ENCODE data around the gene NAALADL2. TPM values are rescaled to one million over a fixed set of nuclear protein-coding genes. Genes with fewer than 3 reads are reported as not detected.

NAALADL2 gene
- polyA plus RNA-seq, 2 donors, result 0.26 to 0.54 TPM

- Histone ChIP-seq H3K4me3 (ENCODE audit: low read depth in 1 of 2, low read length in 2 of 2) (no peak overlapping the region), H3K36me3 (ENCODE audit: control insufficient read depth in 2 of 2, insufficient read depth in 2 of 2, low read length in 1 of 2) (no peaks in the 10 kb centered on the region), H3K27ac (ENCODE audit: low read depth in 2 of 2, low read length in 1 of 2) (no peak overlapping the region), H3K4me1 (ENCODE audit: control insufficient read depth in 2 of 2, insufficient read depth in 2 of 2, low read length in 1 of 2) (no peaks in the 10 kb centered on the region), H3K9me3 (ENCODE audit: control insufficient read depth in 2 of 2, insufficient read depth in 1 of 2, low read depth in 1 of 2, low read length in 1 of 2) (no peaks in the 10 kb centered on the region), H3K27me3 (ENCODE audit: control insufficient read depth in 1 of 2, insufficient read depth in 2 of 2, low read length in 2 of 2) (peaks cover 0 to 2% of the 10 kb centered on the region in 2 donors)
Observed at GRCh38 chr3:174957551-174958001, 98.4 kb downstream of the NAALADL2 start.

- Histone ChIP-seq H3K4me1 (ENCODE audit: control insufficient read depth in 2 of 2, insufficient read depth in 2 of 2, low read length in 1 of 2) (no peaks in the 10 kb centered on the region), H3K9me3 (ENCODE audit: control insufficient read depth in 2 of 2, insufficient read depth in 1 of 2, low read depth in 1 of 2, low read length in 1 of 2) (no peaks in the 10 kb centered on the region), H3K36me3 (ENCODE audit: control insufficient read depth in 2 of 2, insufficient read depth in 2 of 2, low read length in 1 of 2) (no peaks in the 10 kb centered on the region), H3K27me3 (ENCODE audit: control insufficient read depth in 1 of 2, insufficient read depth in 2 of 2, low read length in 2 of 2) (peaks cover 0 to 2% of the 10 kb centered on the region in 2 donors), H3K4me3 (ENCODE audit: low read depth in 1 of 2, low read length in 2 of 2) (no peak overlapping the region), H3K27ac (ENCODE audit: low read depth in 2 of 2, low read length in 1 of 2) (no peak overlapping the region)
- 68 to 70% methylated on average over 5 of the region's 5 CpGs for WGBS, 2 donors
Observed at GRCh38 chr3:174958671-174959328, 99.7 kb downstream of the NAALADL2 start.

GRCh38 chr3:174959556-174960065 is 100.5 kb downstream of the NAALADL2 start:
- Histone ChIP-seq H3K4me3 (ENCODE audit: low read depth in 1 of 2, low read length in 2 of 2) (no peak overlapping the region), H3K27ac (ENCODE audit: low read depth in 2 of 2, low read length in 1 of 2) (no peak overlapping the region), H3K27me3 (ENCODE audit: control insufficient read depth in 1 of 2, insufficient read depth in 2 of 2, low read length in 2 of 2) (peaks cover 0 to 2% of the 10 kb centered on the region in 2 donors), H3K9me3 (ENCODE audit: control insufficient read depth in 2 of 2, insufficient read depth in 1 of 2, low read depth in 1 of 2, low read length in 1 of 2) (no peaks in the 10 kb centered on the region), H3K4me1 (ENCODE audit: control insufficient read depth in 2 of 2, insufficient read depth in 2 of 2, low read length in 1 of 2) (no peaks in the 10 kb centered on the region), H3K36me3 (ENCODE audit: control insufficient read depth in 2 of 2, insufficient read depth in 2 of 2, low read length in 1 of 2) (no peaks in the 10 kb centered on the region)
- WGBS, 2 donors, result 77 to 82% methylated on average over 4 of the region's 4 CpGs

- H3K27ac ChIP-seq (ENCODE audit: low read depth in 2 of 2, low read length in 1 of 2), result no peak overlapping the region
- no peaks in the 10 kb centered on the region for H3K36me3 ChIP-seq (ENCODE audit: control insufficient read depth in 2 of 2, insufficient read depth in 2 of 2, low read length in 1 of 2)
- no peaks in the 10 kb centered on the region for H3K4me1 ChIP-seq (ENCODE audit: control insufficient read depth in 2 of 2, insufficient read depth in 2 of 2, low read length in 1 of 2)
- H3K27me3 ChIP-seq (ENCODE audit: control insufficient read depth in 1 of 2, insufficient read depth in 2 of 2, low read length in 2 of 2), result peaks cover 0 to 2% of the 10 kb centered on the region in 2 donors
- WGBS, 2 donors, result 93 to 96% methylated on average over 1 of the region's 1 CpG
- no peak overlapping the region for H3K4me3 ChIP-seq (ENCODE audit: low read depth in 1 of 2, low read length in 2 of 2)
- H3K9me3 ChIP-seq (ENCODE audit: control insufficient read depth in 2 of 2, insufficient read depth in 1 of 2, low read depth in 1 of 2, low read length in 1 of 2), result no peaks in the 10 kb centered on the region
Observed at GRCh38 chr3:174960898-174961297, 101.8 kb downstream of the NAALADL2 start.

DNA sequence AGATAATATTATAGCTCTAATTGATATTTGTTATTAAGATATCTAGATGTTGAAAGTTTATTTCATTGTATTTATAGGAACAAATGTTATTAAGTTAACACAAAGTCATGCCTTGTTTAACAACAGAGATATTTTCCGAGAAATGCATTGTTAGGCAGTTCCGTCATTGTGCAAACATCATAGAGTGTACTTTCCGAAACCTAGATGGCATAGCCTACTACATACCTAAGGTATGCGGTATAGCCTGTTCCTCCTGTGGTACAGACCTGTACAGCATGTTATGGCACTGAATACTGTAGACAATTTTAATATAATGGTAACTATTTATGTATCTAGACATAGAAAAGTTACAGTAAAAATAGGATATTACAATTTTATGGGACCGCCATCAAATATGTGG is 114.3 kb downstream of the NAALADL2 start:
- Histone ChIP-seq H3K9me3 (ENCODE audit: control insufficient read depth in 2 of 2, insufficient read depth in 1 of 2, low read depth in 1 of 2, low read length in 1 of 2) (no peaks in the 10 kb centered on the region), H3K27ac (ENCODE audit: low read depth in 2 of 2, low read length in 1 of 2) (no peak overlapping the region), H3K4me1 (ENCODE audit: control insufficient read depth in 2 of 2, insufficient read depth in 2 of 2, low read length in 1 of 2) (no peaks in the 10 kb centered on the region), H3K4me3 (ENCODE audit: low read depth in 1 of 2, low read length in 2 of 2) (no peak overlapping the region), H3K36me3 (ENCODE audit: control insufficient read depth in 2 of 2, insufficient read depth in 2 of 2, low read length in 1 of 2) (no peaks in the 10 kb centered on the region), H3K27me3 (ENCODE audit: control insufficient read depth in 1 of 2, insufficient read depth in 2 of 2, low read length in 2 of 2) (no peaks in the 10 kb centered on the region)
- 63 to 79% methylated on average over 5 of the region's 5 CpGs for WGBS, 2 donors

DNA sequence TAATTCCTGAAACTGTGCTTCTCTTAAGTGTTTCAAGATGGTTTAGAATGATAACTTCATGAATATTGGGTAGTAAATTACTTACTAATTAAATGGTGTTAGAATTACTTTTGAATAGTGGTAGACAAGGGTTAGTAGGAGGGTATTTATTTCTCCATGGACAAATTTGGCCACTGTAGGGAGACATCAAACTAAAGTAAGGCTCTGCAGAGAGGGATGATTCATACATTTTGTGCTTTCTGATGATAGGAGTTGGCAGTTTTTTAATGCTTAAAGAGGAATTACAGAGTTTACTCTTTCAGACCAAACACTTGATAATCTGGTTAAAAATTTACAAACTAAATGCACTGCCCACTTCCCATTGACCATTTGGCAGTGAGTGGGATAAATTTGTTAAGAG is 127.6 kb downstream of the NAALADL2 start:
- Histone ChIP-seq H3K4me3 (ENCODE audit: low read depth in 1 of 2, low read length in 2 of 2) (no peak overlapping the region), H3K4me1 (ENCODE audit: control insufficient read depth in 2 of 2, insufficient read depth in 2 of 2, low read length in 1 of 2) (no peaks in the 10 kb centered on the region), H3K9me3 (ENCODE audit: control insufficient read depth in 2 of 2, insufficient read depth in 1 of 2, low read depth in 1 of 2, low read length in 1 of 2) (no peaks in the 10 kb centered on the region), H3K27ac (ENCODE audit: low read depth in 2 of 2, low read length in 1 of 2) (no peak overlapping the region), H3K27me3 (ENCODE audit: control insufficient read depth in 1 of 2, insufficient read depth in 2 of 2, low read length in 2 of 2) (no peaks in the 10 kb centered on the region), H3K36me3 (ENCODE audit: control insufficient read depth in 2 of 2, insufficient read depth in 2 of 2, low read length in 1 of 2) (no peaks in the 10 kb centered on the region)

GRCh38 chr3:175001091-175001490 is 142.0 kb downstream of the NAALADL2 start:
- no peaks in the 10 kb centered on the region for H3K27me3 ChIP-seq (ENCODE audit: control insufficient read depth in 1 of 2, insufficient read depth in 2 of 2, low read length in 2 of 2)
- no peak overlapping the region for H3K4me3 ChIP-seq (ENCODE audit: low read depth in 1 of 2, low read length in 2 of 2)
- WGBS, 2 donors, result 95 to 97% methylated on average over 1 of the region's 1 CpG
- H3K9me3 ChIP-seq (ENCODE audit: control insufficient read depth in 2 of 2, insufficient read depth in 1 of 2, low read depth in 1 of 2, low read length in 1 of 2), result no peaks in the 10 kb centered on the region
- no peak overlapping the region for H3K27ac ChIP-seq (ENCODE audit: low read depth in 2 of 2, low read length in 1 of 2)
- no peaks in the 10 kb centered on the region for H3K4me1 ChIP-seq (ENCODE audit: control insufficient read depth in 2 of 2, insufficient read depth in 2 of 2, low read length in 1 of 2)
- H3K36me3 ChIP-seq (ENCODE audit: control insufficient read depth in 2 of 2, insufficient read depth in 2 of 2, low read length in 1 of 2), result no peaks in the 10 kb centered on the region

- Histone ChIP-seq H3K9me3 (ENCODE audit: control insufficient read depth in 2 of 2, insufficient read depth in 1 of 2, low read depth in 1 of 2, low read length in 1 of 2) (no peaks in the 10 kb centered on the region), H3K27me3 (ENCODE audit: control insufficient read depth in 1 of 2, insufficient read depth in 2 of 2, low read length in 2 of 2) (no peaks in the 10 kb centered on the region), H3K4me1 (ENCODE audit: control insufficient read depth in 2 of 2, insufficient read depth in 2 of 2, low read length in 1 of 2) (no peaks in the 10 kb centered on the region), H3K4me3 (ENCODE audit: low read depth in 1 of 2, low read length in 2 of 2) (no peak overlapping the region), H3K27ac (ENCODE audit: low read depth in 2 of 2, low read length in 1 of 2) (no peak overlapping the region), H3K36me3 (ENCODE audit: control insufficient read depth in 2 of 2, insufficient read depth in 2 of 2, low read length in 1 of 2) (no peaks in the 10 kb centered on the region)
- WGBS, 2 donors, result 77 to 83% methylated on average over 1 of the region's 1 CpG
Observed at GRCh38 chr3:175002732-175003143, 143.6 kb downstream of the NAALADL2 start.

DNA sequence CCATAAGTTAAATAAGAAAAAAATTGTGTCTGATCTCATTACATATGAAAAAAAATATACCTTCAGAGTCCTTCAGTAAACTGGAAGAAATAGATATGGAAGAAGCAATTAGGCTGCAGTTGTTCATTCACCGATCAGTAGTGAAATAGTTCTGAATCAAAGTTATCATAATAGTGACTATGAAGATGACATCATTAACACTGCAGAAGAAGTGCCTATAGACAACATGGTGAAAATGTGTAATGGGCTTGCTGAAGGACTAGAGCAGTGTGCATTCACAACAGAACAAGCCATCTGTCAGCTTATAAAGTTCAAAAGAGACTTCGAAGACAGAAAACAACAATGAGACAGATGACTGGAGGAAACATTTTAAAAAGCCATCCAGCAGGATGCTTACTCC is 144.5 kb downstream of the NAALADL2 start:
- Histone ChIP-seq H3K36me3 (ENCODE audit: control insufficient read depth in 2 of 2, insufficient read depth in 2 of 2, low read length in 1 of 2) (no peaks in the 10 kb centered on the region), H3K9me3 (ENCODE audit: control insufficient read depth in 2 of 2, insufficient read depth in 1 of 2, low read depth in 1 of 2, low read length in 1 of 2) (no peaks in the 10 kb centered on the region), H3K4me3 (ENCODE audit: low read depth in 1 of 2, low read length in 2 of 2) (no peak overlapping the region), H3K4me1 (ENCODE audit: control insufficient read depth in 2 of 2, insufficient read depth in 2 of 2, low read length in 1 of 2) (no peaks in the 10 kb centered on the region), H3K27me3 (ENCODE audit: control insufficient read depth in 1 of 2, insufficient read depth in 2 of 2, low read length in 2 of 2) (no peaks in the 10 kb centered on the region), H3K27ac (ENCODE audit: low read depth in 2 of 2, low read length in 1 of 2) (no peak overlapping the region)
- WGBS, 2 donors, result 96 to 97% methylated on average over 2 of the region's 2 CpGs

DNA sequence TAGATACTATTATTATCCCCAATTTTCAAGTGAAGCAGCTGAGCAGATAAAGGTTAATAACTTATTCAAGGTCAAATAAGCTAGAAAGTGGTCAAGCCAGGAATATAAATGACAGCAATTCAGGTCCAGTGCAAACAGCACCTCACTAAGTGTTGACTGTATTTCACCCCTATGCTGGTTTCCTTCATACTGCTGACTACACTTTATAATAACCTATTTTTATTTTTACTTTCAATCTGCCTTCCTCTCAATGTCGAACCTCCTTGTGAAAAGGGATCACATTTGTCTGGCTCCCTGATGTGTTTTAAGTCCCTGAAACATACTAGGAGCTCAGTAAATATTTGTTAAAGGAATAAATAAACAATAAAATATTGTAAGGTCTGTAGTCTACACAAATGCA is 146.1 kb downstream of the NAALADL2 start:
- WGBS, 2 donors, result 44 to 49% methylated on average over 1 of the region's 1 CpG
- no peak overlapping the region for H3K27ac ChIP-seq (ENCODE audit: low read depth in 2 of 2, low read length in 1 of 2)
- H3K9me3 ChIP-seq (ENCODE audit: control insufficient read depth in 2 of 2, insufficient read depth in 1 of 2, low read depth in 1 of 2, low read length in 1 of 2), result no peaks in the 10 kb centered on the region
- no peaks in the 10 kb centered on the region for H3K36me3 ChIP-seq (ENCODE audit: control insufficient read depth in 2 of 2, insufficient read depth in 2 of 2, low read length in 1 of 2)
- no peaks in the 10 kb centered on the region for H3K27me3 ChIP-seq (ENCODE audit: control insufficient read depth in 1 of 2, insufficient read depth in 2 of 2, low read length in 2 of 2)
- H3K4me1 ChIP-seq (ENCODE audit: control insufficient read depth in 2 of 2, insufficient read depth in 2 of 2, low read length in 1 of 2), result no peaks in the 10 kb centered on the region
- no peak overlapping the region for H3K4me3 ChIP-seq (ENCODE audit: low read depth in 1 of 2, low read length in 2 of 2)

All from esophagus (tissue), 2 donors.